Measurements from ENCODE around the gene TNIK.

The TNIK gene

DNA sequence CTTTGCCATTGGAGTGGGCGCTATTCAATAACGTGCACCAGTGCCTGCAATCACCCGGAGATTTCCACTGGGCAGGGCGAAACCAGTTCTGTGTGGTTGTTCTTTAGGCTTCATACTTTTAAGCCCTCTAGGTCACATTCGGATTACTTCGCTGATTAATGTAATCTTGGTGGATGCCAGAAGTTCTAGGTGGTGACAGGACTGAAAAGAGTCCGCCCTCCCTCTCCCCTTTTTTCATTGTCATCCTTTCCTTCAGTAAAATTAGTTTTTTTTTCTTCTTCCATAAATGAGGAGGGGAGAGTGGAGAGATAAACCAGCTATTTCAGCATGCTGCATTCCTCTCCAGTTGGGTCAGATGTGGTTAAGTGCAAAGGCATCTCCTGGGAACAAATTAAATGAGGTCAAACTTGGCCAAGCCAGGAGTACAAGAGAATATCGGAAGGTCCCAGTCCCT lies 431.4 kb downstream of the TNIK start:
- TF ChIP-seq FOXP2 (optimal IDR thresholded peaks at IDR 0.05; ENCODE audit: borderline replicate concordance, extremely low read depth, extremely low read length, insufficient read depth) (no peak), SIN3A (IDR thresholded peaks at IDR 0.05; ENCODE audit: borderline replicate concordance, insufficient read depth, low read length) (no peak), POLR2AphosphoS5 (IDR thresholded peaks at IDR 0.05; ENCODE audit: low read depth, low read length) (no peak), TAF1 (IDR thresholded peaks at IDR 0.05; ENCODE audit: borderline replicate concordance, insufficient read depth, low read length) (no peak)
- TF ChIP-seq, protein P1, sequence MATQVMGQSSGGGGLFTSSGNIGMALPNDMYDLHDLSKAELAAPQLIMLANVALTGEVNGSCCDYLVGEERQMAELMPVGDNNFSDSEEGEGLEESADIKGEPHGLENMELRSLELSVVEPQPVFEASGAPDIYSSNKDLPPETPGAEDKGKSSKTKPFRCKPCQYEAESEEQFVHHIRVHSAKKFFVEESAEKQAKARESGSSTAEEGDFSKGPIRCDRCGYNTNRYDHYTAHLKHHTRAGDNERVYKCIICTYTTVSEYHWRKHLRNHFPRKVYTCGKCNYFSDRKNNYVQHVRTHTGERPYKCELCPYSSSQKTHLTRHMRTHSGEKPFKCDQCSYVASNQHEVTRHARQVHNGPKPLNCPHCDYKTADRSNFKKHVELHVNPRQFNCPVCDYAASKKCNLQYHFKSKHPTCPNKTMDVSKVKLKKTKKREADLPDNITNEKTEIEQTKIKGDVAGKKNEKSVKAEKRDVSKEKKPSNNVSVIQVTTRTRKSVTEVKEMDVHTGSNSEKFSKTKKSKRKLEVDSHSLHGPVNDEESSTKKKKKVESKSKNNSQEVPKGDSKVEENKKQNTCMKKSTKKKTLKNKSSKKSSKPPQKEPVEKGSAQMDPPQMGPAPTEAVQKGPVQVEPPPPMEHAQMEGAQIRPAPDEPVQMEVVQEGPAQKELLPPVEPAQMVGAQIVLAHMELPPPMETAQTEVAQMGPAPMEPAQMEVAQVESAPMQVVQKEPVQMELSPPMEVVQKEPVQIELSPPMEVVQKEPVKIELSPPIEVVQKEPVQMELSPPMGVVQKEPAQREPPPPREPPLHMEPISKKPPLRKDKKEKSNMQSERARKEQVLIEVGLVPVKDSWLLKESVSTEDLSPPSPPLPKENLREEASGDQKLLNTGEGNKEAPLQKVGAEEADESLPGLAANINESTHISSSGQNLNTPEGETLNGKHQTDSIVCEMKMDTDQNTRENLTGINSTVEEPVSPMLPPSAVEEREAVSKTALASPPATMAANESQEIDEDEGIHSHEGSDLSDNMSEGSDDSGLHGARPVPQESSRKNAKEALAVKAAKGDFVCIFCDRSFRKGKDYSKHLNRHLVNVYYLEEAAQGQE (IDR thresholded peaks at IDR 0.05; ENCODE audit: insufficient read depth in 1 of 2, low read depth in 2 of 2, low read length in 2 of 2), result no peak

DNA sequence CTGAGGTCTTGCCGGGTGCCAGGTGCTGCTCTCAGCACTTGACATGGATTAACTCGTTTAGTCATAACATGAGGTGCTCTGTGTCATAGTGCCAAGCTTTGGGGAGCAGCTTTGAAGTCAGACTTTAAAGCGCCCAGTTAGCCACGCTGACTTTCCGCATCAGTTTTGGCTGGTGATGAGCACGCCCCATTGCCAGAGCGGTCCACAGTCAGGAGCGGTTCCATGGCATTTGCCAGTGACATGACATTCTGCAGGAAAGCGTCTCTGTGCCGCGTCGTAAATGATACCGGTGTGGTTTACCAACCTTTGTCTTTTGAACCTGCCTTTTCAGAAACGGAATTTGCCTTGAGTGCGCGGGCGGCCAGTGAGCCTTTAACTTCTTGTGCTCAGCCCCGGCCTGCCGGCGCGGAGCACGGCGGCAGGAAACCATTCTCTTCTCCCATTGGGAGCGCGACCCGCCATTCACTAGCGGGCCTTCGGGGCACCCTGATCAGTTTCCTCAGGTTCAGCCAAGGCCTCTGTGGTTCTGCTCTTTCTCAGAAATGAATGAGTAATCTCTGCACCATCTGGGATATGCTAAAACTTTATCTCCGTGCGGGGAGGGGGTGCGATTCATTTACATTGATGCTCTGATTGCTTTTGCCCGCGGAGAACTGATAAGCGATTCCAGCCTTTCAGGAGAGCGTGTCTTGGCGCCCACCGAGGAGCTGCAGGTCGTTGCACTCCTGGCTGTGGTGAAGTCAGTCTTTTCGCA lies 432.0 kb downstream of the TNIK start:
- TF ChIP-seq SIN3A (IDR thresholded peaks at IDR 0.05; ENCODE audit: borderline replicate concordance, insufficient read depth, low read length) (no peak), TAF1 (IDR thresholded peaks at IDR 0.05; ENCODE audit: borderline replicate concordance, insufficient read depth, low read length) (no peak), FOXP2 (optimal IDR thresholded peaks at IDR 0.05; ENCODE audit: borderline replicate concordance, extremely low read depth, extremely low read length, insufficient read depth) (no peak), POLR2AphosphoS5 (IDR thresholded peaks at IDR 0.05; ENCODE audit: low read depth, low read length) (no peak)
- TF ChIP-seq, protein P1 (IDR thresholded peaks at IDR 0.05; ENCODE audit: insufficient read depth in 1 of 2, low read depth in 2 of 2, low read length in 2 of 2), result no peak

DNA sequence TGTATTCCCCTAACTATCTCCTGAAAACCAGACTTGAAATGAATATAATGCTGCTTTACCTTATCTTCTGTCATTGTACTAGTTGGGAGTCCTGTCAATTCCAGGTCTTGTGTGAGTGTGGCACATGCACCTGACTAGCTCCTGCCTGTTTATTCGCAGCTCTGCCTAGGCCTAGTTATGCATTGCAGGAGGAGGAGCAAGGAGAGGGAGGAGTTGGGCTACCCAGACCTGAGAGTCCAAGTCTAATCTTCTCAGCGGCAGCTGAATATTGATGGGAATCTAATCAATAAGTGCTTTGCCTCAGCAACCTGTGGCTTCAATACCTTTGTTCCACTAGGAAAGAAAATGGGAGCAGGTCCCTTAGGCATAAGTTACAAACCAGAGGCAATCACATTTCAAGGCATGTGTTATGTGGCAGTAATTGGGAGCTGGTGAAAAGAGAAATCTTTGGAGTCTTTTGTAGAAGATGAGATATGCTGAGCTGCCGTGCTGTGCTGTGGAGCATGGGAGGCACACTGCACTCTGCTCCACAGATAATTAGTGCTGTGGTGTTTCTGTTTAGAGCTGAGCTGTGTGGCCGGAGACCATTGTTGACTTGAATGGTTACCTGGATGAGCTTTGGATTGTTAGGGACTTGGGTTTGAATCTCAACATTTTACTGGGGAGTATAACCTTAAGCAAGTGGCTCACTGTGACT lies 433.5 kb downstream of the TNIK start, which contains the start of gene SLC2A2:
Gene SLC2A2, minus strand, starts transcription at position 124 of the 697 bp plus-strand sequence. Its CDS starts 50 bp downstream, at position 74.
- TF ChIP-seq POLR2AphosphoS5 (IDR thresholded peaks at IDR 0.05; ENCODE audit: low read depth, low read length) (no peak), SIN3A (IDR thresholded peaks at IDR 0.05; ENCODE audit: borderline replicate concordance, insufficient read depth, low read length) (no peak), FOXP2 (optimal IDR thresholded peaks at IDR 0.05; ENCODE audit: borderline replicate concordance, extremely low read depth, extremely low read length, insufficient read depth) (no peak), TAF1 (IDR thresholded peaks at IDR 0.05; ENCODE audit: borderline replicate concordance, insufficient read depth, low read length) (no peak)
- TF ChIP-seq, protein P1 (IDR thresholded peaks at IDR 0.05; ENCODE audit: insufficient read depth in 1 of 2, low read depth in 2 of 2, low read length in 2 of 2), result no peak

DNA sequence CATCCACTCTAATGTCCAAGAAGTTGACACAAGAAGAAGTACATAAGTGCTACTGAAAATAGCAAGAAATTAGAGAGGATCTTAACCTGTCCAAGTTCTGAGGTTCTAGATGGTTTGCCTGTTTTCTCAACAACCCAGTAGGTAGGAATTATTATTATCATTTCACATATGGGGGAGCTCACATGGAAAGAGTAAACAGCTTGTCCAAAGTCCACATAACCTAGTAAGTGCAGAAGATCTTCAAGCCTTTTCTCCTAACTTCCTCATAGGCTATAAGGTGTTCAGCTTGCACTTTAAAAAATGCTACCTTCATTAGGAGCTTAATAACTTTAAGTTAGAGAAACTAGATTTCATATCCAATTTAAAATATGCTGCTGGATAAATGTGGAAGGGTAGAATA lies 436.6 kb downstream of the TNIK start:
- TF ChIP-seq FOXP2 (optimal IDR thresholded peaks at IDR 0.05; ENCODE audit: borderline replicate concordance, extremely low read depth, extremely low read length, insufficient read depth), result no peak
- no peak for TF ChIP-seq POLR2AphosphoS5 (IDR thresholded peaks at IDR 0.05; ENCODE audit: low read depth, low read length)
- TF ChIP-seq, protein P1 (IDR thresholded peaks at IDR 0.05; ENCODE audit: insufficient read depth in 1 of 2, low read depth in 2 of 2, low read length in 2 of 2), result no peak
- TF ChIP-seq TAF1 (IDR thresholded peaks at IDR 0.05; ENCODE audit: borderline replicate concordance, insufficient read depth, low read length), result no peak
- no peak for TF ChIP-seq SIN3A (IDR thresholded peaks at IDR 0.05; ENCODE audit: borderline replicate concordance, insufficient read depth, low read length)

Measured in PFSK-1 (cell line).